HCT116 (cell line): ENCODE measurements around the gene SYNRG. TPM values are rescaled to one million over a fixed set of nuclear protein-coding genes. Genes with fewer than 3 reads are reported as not detected.

Experiments
- ATAC-seq: fragments of 200-7000 bp; cut with Tn5 transposase; 2 replicates; pipeline ENCODE4 v1.9.1; 2020; ENCODE audit warnings: mild to moderate bottlenecking, moderate library complexity
- BruUV-seq: library from RNA; stranded (reverse); fragments of 400-500 nt; replicated peaks from 2 replicates; lab custom pipeline; 2021; lab: Mats Ljungman, UMichigan
- CTCF ChIA-PET: fragments of 300-600 bp; sonication (Branson Sonifier 250); formaldehyde crosslinking; loops from one replicate; lab custom pipeline; 2021; ENCODE audit warnings: antibody characterized with exemption; lab: Charles Lee
- POLR2A ChIA-PET: fragments of 300-600, 350-600 bp; sonication (Branson Sonifier 250); formaldehyde crosslinking; loops from one replicate; lab custom pipeline; 2021; ENCODE audit warnings: antibody characterized with exemption; lab: Charles Lee
- RAD21 ChIA-PET, 2 experiments: fragments of 300-600 bp; sonication (Branson Sonifier 250); formaldehyde crosslinking; loops; one replicate each; lab custom pipeline; 2023; ENCODE audit warnings: low total read pairs in 2 of 2; ENCODE audit not compliant: uncharacterized antibody in 2 of 2, unreplicated experiment in 2 of 2, low non-redundant PET in 1 of 2; lab: Charles Lee
- DNase-seq: peaks from one replicate; pipeline ENCODE4 v3.0.0-alpha.2; 2010; ENCODE audit warnings: low read depth, low spot score
- H2AFZ ChIP-seq: fragments of 200-600 bp; shearing (Covaris generic), sonication (generic); 2 replicates; pipeline ENCODE4 v1.6.1; 2017; ENCODE audit warnings: low read depth, mixed run types, mixed read lengths, antibody characterized with exemption, low read length; ENCODE audit not compliant: poor library complexity, severe bottlenecking
- H3K27ac ChIP-seq: 2 replicates; pipeline ENCODE4 v1.5.1; 2012; ENCODE audit warnings: low read depth, low read length
- H3K27me3 ChIP-seq: fragments of 200-600 bp; sonication (generic); 2 replicates; pipeline ENCODE4 v1.6.1; 2016; ENCODE audit warnings: mixed run types, low read length, mixed read lengths; ENCODE audit not compliant: insufficient read depth
- H3K36me3 ChIP-seq, 2 experiments: fragments of 200-500 bp in 1 of 2; fragments of 200-600 bp in 1 of 2; sonication (Bioruptor generic) in 1 of 2; sonication (generic) in 1 of 2; 2 replicates each; pipeline versions ENCODE4 v1.5.1 to v1.6.1; 2014 to 2016; ENCODE audit warnings: low read length in 2 of 2, inconsistent platforms in 1 of 2, mixed read lengths in 1 of 2, mixed run types in 1 of 2; ENCODE audit not compliant: insufficient read depth in 2 of 2, control insufficient read depth in 1 of 2
- H3K4me1 ChIP-seq, 2 experiments: fragments of 200-600 bp in 1 of 2; sonication (generic) in 1 of 2; 2 replicates each; pipeline versions ENCODE4 v1.5.1 to v1.6.1; 2012 to 2017; ENCODE audit warnings: low read length in 2 of 2, inconsistent platforms in 1 of 2, mild to moderate bottlenecking in 1 of 2, mixed read lengths in 1 of 2, mixed run types in 1 of 2, moderate library complexity in 1 of 2; ENCODE audit not compliant: insufficient read depth in 2 of 2, control insufficient read depth in 1 of 2
- H3K4me2 ChIP-seq: fragments of 200-600 bp; sonication (generic); 2 replicates; pipeline ENCODE4 v1.6.1; 2017; ENCODE audit warnings: mixed run types, low read length, mixed read lengths
- H3K4me3 ChIP-seq, 2 experiments: fragments of 200-600 bp in 1 of 2; sonication (generic) in 1 of 2; replicated peaks in 1 of 2; 2 replicates each; pipeline ENCODE4 v1.5.1; 2011 to 2016; ENCODE audit warnings: low read length in 2 of 2, control low read depth in 1 of 2, low read depth in 1 of 2, mild to moderate bottlenecking in 1 of 2, mixed read lengths in 1 of 2, mixed run types in 1 of 2
- H3K79me2 ChIP-seq: fragments of 200-600 bp; sonication (generic); 2 replicates; pipeline ENCODE4 v1.6.1; 2017; ENCODE audit warnings: mild to moderate bottlenecking, mixed run types, low read length, moderate library complexity, mixed read lengths; ENCODE audit not compliant: insufficient read depth
- H3K9ac ChIP-seq: fragments of 200-600 bp; sonication (generic); 2 replicates; pipeline ENCODE4 v1.6.1; 2016; ENCODE audit warnings: low read length, mixed read lengths
- H3K9me2 ChIP-seq: fragments of 200-600 bp; sonication (generic), shearing (Covaris generic); 2 replicates; pipeline ENCODE4 v1.6.1; 2017; ENCODE audit warnings: mixed run types, mild to moderate bottlenecking, moderate library complexity; ENCODE audit not compliant: insufficient read depth
- H3K9me3 ChIP-seq, 2 experiments: fragments of 200-500 bp in 1 of 2; fragments of 200-600 bp in 1 of 2; sonication (Bioruptor generic) in 1 of 2; sonication (generic) in 1 of 2; 2 replicates each; pipeline ENCODE4 v1.6.1; 2014 to 2017; ENCODE audit warnings: low read length in 2 of 2, mixed read lengths in 2 of 2, inconsistent platforms in 1 of 2, low read depth in 1 of 2, mild to moderate bottlenecking in 1 of 2, mixed run types in 1 of 2, moderate library complexity in 1 of 2; ENCODE audit not compliant: control insufficient read depth in 1 of 2, insufficient read depth in 1 of 2
- H4K20me1 ChIP-seq: fragments of 200-600 bp; sonication (generic), shearing (Covaris generic); 2 replicates; pipeline ENCODE4 v1.6.1; 2017; ENCODE audit warnings: mixed run types, mild to moderate bottlenecking, moderate library complexity; ENCODE audit not compliant: insufficient read depth
- EGR1 ChIP-seq: IDR thresholded peaks from 2 replicates; pipeline ENCODE4 v1.6.1; 2012; ENCODE audit warnings: low read depth
- ELF1 ChIP-seq: IDR thresholded peaks from 2 replicates; pipeline ENCODE4 v1.6.1; 2012; ENCODE audit warnings: low read depth, borderline replicate concordance
- EZH2 ChIP-seq: fragments of 200-600 bp; sonication (generic); IDR thresholded peaks from 2 replicates; pipeline ENCODE4 v1.6.1; 2017; ENCODE audit warnings: antibody characterized with exemption, mixed run types
- JUND ChIP-seq: IDR thresholded peaks from 2 replicates; pipeline ENCODE4 v1.6.1; 2012
- MAX ChIP-seq: IDR thresholded peaks from 2 replicates; pipeline ENCODE4 v1.6.1; 2012
- POLR2A ChIP-seq: IDR thresholded peaks from 2 replicates; pipeline ENCODE4 v1.7.0; 2011; ENCODE audit warnings: borderline replicate concordance; ENCODE audit not compliant: insufficient read depth, insufficient read length; ENCODE audit errors: extremely low read depth
- POLR2AphosphoS5 ChIP-seq: IDR thresholded peaks from 2 replicates; pipeline ENCODE4 v1.6.1; 2011; ENCODE audit warnings: mild to moderate bottlenecking, low read depth, low read length, moderate library complexity
- RAD21 ChIP-seq: IDR thresholded peaks from 2 replicates; pipeline ENCODE4 v1.6.1; 2012; ENCODE audit warnings: low read depth, mild to moderate bottlenecking
- REST ChIP-seq: IDR thresholded peaks from 2 replicates; pipeline ENCODE4 v1.6.1; 2012; ENCODE audit warnings: low read depth
- SIN3A ChIP-seq: IDR thresholded peaks from 2 replicates; pipeline ENCODE4 v1.6.1; 2012; ENCODE audit warnings: low read depth
- SP1 ChIP-seq: IDR thresholded peaks from 2 replicates; pipeline ENCODE4 v1.6.1; 2012; ENCODE audit warnings: low read depth
- SRF ChIP-seq: IDR thresholded peaks from 2 replicates; pipeline ENCODE4 v1.6.1; 2012; ENCODE audit warnings: low read depth
- TCF7L2 ChIP-seq: IDR thresholded peaks from 2 replicates; pipeline ENCODE4 v1.7.0; 2011; ENCODE audit warnings: borderline replicate concordance, inconsistent platforms; ENCODE audit not compliant: insufficient read depth, insufficient read length; ENCODE audit errors: extremely low read depth
- ZNF274 ChIP-seq: fragments of 200-500 bp; sonication (Bioruptor generic); IDR thresholded peaks from 2 replicates; pipeline ENCODE4 v1.6.1; 2014; ENCODE audit warnings: mild to moderate bottlenecking, low read depth, low read length, inconsistent platforms
- intact Hi-C: fragments of 100-400 bp; cut with micrococcal nuclease; formaldehyde crosslinking; loops from 2 replicates; pipeline ENCODE4 v1.10.0; 2022
- total RNA-seq: library from RNA; stranded (reverse); gene quantifications from one replicate; pipeline ENCODE4 v1.2.1, GENCODE V29; 2021; ENCODE audit not compliant: unreplicated experiment

SYNRG gene
- total RNA-seq, 1 experiment from 2014 or later, result 23.8 TPM

GRCh38 chr17:37574427-37574826 is 34.8 kb downstream of the SYNRG start:
- Histone ChIP-seq H3K9me2 (no peaks in the 10 kb centered on the region), H3K79me2 (no peaks in the 10 kb centered on the region), H3K9me3 (no peaks in the 10 kb centered on the region), H3K36me3 (peaks cover 6 to 8% of the 10 kb centered on the region in 2 experiments; a peak in 3 of 4 replicates), H3K4me3 (no peak overlapping the region), H4K20me1 (no peaks in the 10 kb centered on the region), H3K27me3 (no peaks in the 10 kb centered on the region), H3K9ac (no peak overlapping the region), H2AFZ (no peak overlapping the region), H3K4me1 (peaks cover 0 to 6% of the 10 kb centered on the region in 2 experiments; a peak in 1 of 4 replicates), H3K27ac (no peak overlapping the region), H3K4me2 (no peak overlapping the region)
- TF ChIP-seq SIN3A, result no peak
- TF ChIP-seq REST, result no peak
- BruUV-seq, result no TSS peak
- CTCF ChIA-PET, result no interaction called here
- DNase-seq (no peak), ATAC-seq (no peak)
- POLR2A ChIA-PET, result no interaction called here
- RAD21 ChIA-PET, result no interaction called here
- intact Hi-C loops, result loop anchor here (10.0 kb wide), 1 partner anchor 340 kb away; no protein-coding TSS in a partner anchor

- CTCF ChIA-PET, result no interaction called here
- ATAC-seq (no peak), DNase-seq (no peak)
- no peak overlapping the region for H3K4me2 ChIP-seq
- peaks cover 0 to 6% of the 10 kb centered on the region in 2 experiments; a peak in 1 of 4 replicates for H3K4me1 ChIP-seq
- RAD21 ChIA-PET, result no interaction called here
- H3K4me3 ChIP-seq, result no peak overlapping the region
- H3K79me2 ChIP-seq, result no peaks in the 10 kb centered on the region
- no TSS peak for BruUV-seq
- no peaks in the 10 kb centered on the region for H4K20me1 ChIP-seq
- no peak overlapping the region for H3K9ac ChIP-seq
- H3K9me3 ChIP-seq, result no peaks in the 10 kb centered on the region
- no peak overlapping the region for H2AFZ ChIP-seq
- H3K36me3 ChIP-seq, result peaks cover 20 to 22% of the 10 kb centered on the region in 2 experiments; a peak in 3 of 4 replicates
- H3K27me3 ChIP-seq, result no peaks in the 10 kb centered on the region
- H3K9me2 ChIP-seq, result no peaks in the 10 kb centered on the region
- H3K27ac ChIP-seq, result no peak overlapping the region
- intact Hi-C loops, result loop anchor here (10.0 kb wide), 1 partner anchor 337 kb away; no protein-coding TSS in a partner anchor
- POLR2A ChIA-PET, result no interaction called here
- TF ChIP-seq EGR1, result no peak
- no peak for TF ChIP-seq SIN3A
- TF ChIP-seq MAX, result no peak
- no peak for TF ChIP-seq POLR2A
- TF ChIP-seq ELF1, result no peak
- TF ChIP-seq TCF7L2, result no peak
- TF ChIP-seq POLR2AphosphoS5, result no peak
- TF ChIP-seq ZNF274, result no peak
- TF ChIP-seq SP1, result no peak
- TF ChIP-seq SRF, result no peak
- no peak for TF ChIP-seq EZH2
- TF ChIP-seq JUND, result no peak
- no peak for TF ChIP-seq RAD21
- no peak for TF ChIP-seq REST
These were observed 37.5 kb downstream of the SYNRG start for GRCh38 chr17:37571674-37572073.
